B cell (primary cell): ENCODE data around the gene CCDC88C. TPM values are rescaled to one million over a fixed set of nuclear protein-coding genes. Genes with fewer than 3 reads are reported as not detected.
A peak's percentile ranks its signal among the peaks of the same experiment; 100 is the strongest.

ENCODE experiments used
- ATAC-seq: fragments of 200-7000 bp; cut with Tn5 transposase; one replicate; pipeline ENCODE4 v1.10.0; 2021; ENCODE audit warnings: low read depth, mild to moderate bottlenecking, moderate number of reproducible peaks, moderate library complexity
- CTCF ChIA-PET: fragments of 350-600 bp; sonication (Branson Sonifier 250); formaldehyde crosslinking; loops from one replicate; lab custom pipeline; 2021; ENCODE audit warnings: antibody characterized with exemption, inconsistent platforms; lab: Charles Lee
- POLR2A ChIA-PET: fragments of 350-600 bp; sonication (Branson Sonifier 250); formaldehyde crosslinking; loops from one replicate; lab custom pipeline; 2021; ENCODE audit warnings: antibody characterized with exemption; lab: Charles Lee
- DNase-seq: peaks from one replicate; pipeline ENCODE4 v3.0.0; 2013
- H2AFZ ChIP-seq: 2 replicates; pipeline ENCODE4 v1.6.1; 2012; ENCODE audit warnings: mild to moderate bottlenecking, low read depth, low read length; ENCODE audit not compliant: insufficient read depth, poor library complexity, severe bottlenecking
- H3K27ac ChIP-seq, 2 donors: 1 replicate in 1 of 2; 2 replicates in 1 of 2; pipeline ENCODE4 v1.5.1; 2012 to 2013; ENCODE audit warnings: low read length in 2 of 2, mild to moderate bottlenecking in 2 of 2, moderate library complexity in 1 of 2
- H3K27me3 ChIP-seq, 4 experiments: fragments of 200-600 bp in 1 of 4; sonication (generic) in 1 of 4; replicated peaks in 1 of 4; 1 replicate in 2 of 4; 2 replicates in 2 of 4; pipeline versions ENCODE4 v1.6.1 to v1.7.0; 2013 to 2016; ENCODE audit warnings: low read length in 3 of 4, mild to moderate bottlenecking in 2 of 4, mixed read lengths in 1 of 4, moderate library complexity in 1 of 4; ENCODE audit not compliant: insufficient read depth in 4 of 4, control insufficient read depth in 3 of 4; ENCODE audit errors: control extremely low read depth in 1 of 4
- H3K36me3 ChIP-seq, 2 experiments: replicated peaks in 1 of 2; 1 replicate in 1 of 2; 2 replicates in 1 of 2; pipeline versions ENCODE4 v1.6.1 to v1.7.1; 2013; ENCODE audit warnings: low read length in 1 of 2; ENCODE audit not compliant: insufficient read depth in 2 of 2, control insufficient read depth in 1 of 2; ENCODE audit errors: control extremely low read depth in 1 of 2, extremely low read depth in 1 of 2
- H3K4me1 ChIP-seq, 2 donors: fragments of 200-600 bp in 1 of 2; sonication (generic) in 1 of 2; 1 replicate in 1 of 2; 2 replicates in 1 of 2; pipeline versions ENCODE4 v1.5.1 to v1.6.1; 2013 to 2017; ENCODE audit warnings: low read length in 2 of 2; ENCODE audit not compliant: control insufficient read depth in 2 of 2, insufficient read depth in 2 of 2
- H3K4me2 ChIP-seq: replicated peaks from 2 replicates; pipeline ENCODE3; 2012; ENCODE audit warnings: mild to moderate bottlenecking, low read depth, low read length; ENCODE audit not compliant: poor library complexity, severe bottlenecking
- H3K4me3 ChIP-seq, 5 experiments: fragments of 200-600 bp in 1 of 5; sonication (generic) in 1 of 5; 1 replicate in 3 of 5; 2 replicates in 2 of 5; pipeline versions ENCODE4 v1.5.1 to v1.7.0; 2011 to 2016; ENCODE audit warnings: low read length in 4 of 5, mild to moderate bottlenecking in 4 of 5, low read depth in 2 of 5, control low read depth in 1 of 5, moderate library complexity in 1 of 5; ENCODE audit not compliant: insufficient read depth in 1 of 5; ENCODE audit errors: control extremely low read depth in 1 of 5, extremely low read depth in 1 of 5
- H3K79me2 ChIP-seq: fragments of 200-600 bp; sonication (generic); one replicate; pipeline ENCODE4 v1.6.0; 2016; ENCODE audit warnings: low read length; ENCODE audit not compliant: control insufficient read depth, insufficient read depth
- H3K9ac ChIP-seq: fragments of 200-600 bp; sonication (generic); 2 replicates; pipeline ENCODE4 v1.6.1; 2017; ENCODE audit warnings: mild to moderate bottlenecking, low read length, moderate library complexity
- H3K9me3 ChIP-seq, 3 donors: one replicate each; pipeline versions ENCODE4 v1.6.1 to v1.7.1; 2013; ENCODE audit warnings: low read length in 2 of 3; ENCODE audit not compliant: control insufficient read depth in 2 of 3, insufficient read depth in 1 of 3; ENCODE audit errors: control extremely low read depth in 1 of 3
- H4K20me1 ChIP-seq: 2 replicates; pipeline ENCODE4 v1.6.0; 2012; ENCODE audit warnings: mild to moderate bottlenecking, low read length; ENCODE audit not compliant: insufficient read depth, control insufficient read depth, poor library complexity, severe bottlenecking
- H3K27ac Mint-ChIP-seq: one replicate; pipeline ENCODE4 v1.8.0; 2021; ENCODE audit warnings: mixed read lengths
- H3K27me3 Mint-ChIP-seq: one replicate; pipeline ENCODE4 v1.8.0; 2021; ENCODE audit warnings: mixed read lengths
- H3K4me1 Mint-ChIP-seq: one replicate; pipeline ENCODE4 v1.8.0; 2021; ENCODE audit warnings: mixed read lengths
- H3K4me3 Mint-ChIP-seq: one replicate; pipeline ENCODE4 v1.8.0; 2021; ENCODE audit warnings: mixed read lengths
- H3K9me3 Mint-ChIP-seq: one replicate; pipeline ENCODE4 v1.8.0; 2022; ENCODE audit warnings: mixed read lengths; ENCODE audit not compliant: insufficient read depth
- EZH2 ChIP-seq: IDR thresholded peaks from 2 replicates; pipeline ENCODE4 v1.6.1; 2012; ENCODE audit warnings: borderline replicate concordance, low read depth, mild to moderate bottlenecking, moderate library complexity, low read length; ENCODE audit not compliant: insufficient read depth, poor library complexity, severe bottlenecking
- WGBS: methylation state at CpG from one replicate; pipeline ENCODE4 v1.1.5; 2013; ENCODE audit warnings: missing lambda C conversion rate; ENCODE audit not compliant: insufficient coverage; 5-methylcytosine and 5-hydroxymethylcytosine counted together
- intact Hi-C: fragments of 100-400 bp; cut with micrococcal nuclease; formaldehyde crosslinking; loops from one replicate; pipeline ENCODE4 v1.10.0; 2022
- polyA plus RNA-seq: library from polyadenylated mRNA; depleted of rRNA; stranded (reverse); fragments of >200 nt; gene quantifications from 2 replicates; pipeline ENCODE4 v1.2.3, GENCODE V29; 2012
- total RNA-seq, 2 donors: library from RNA; stranded (reverse); fragments of 120-200 nt in 1 of 2; gene quantifications; 1 replicate in 1 of 2; 2 replicates in 1 of 2; pipeline versions ENCODE4 v1.2.3 to v1.2.4, GENCODE V29; 2013 to 2022
- TF ChIP-seq, protein P1 (sequence below): fragments of 200-600 bp; IDR thresholded peaks from one replicate; pipeline ENCODE4 v1.8.0; 2022; ENCODE audit warnings: antibody characterized with exemption, mild to moderate bottlenecking

Gene CCDC88C
- total and polyA plus RNA-seq, 2 donors (not counting 1 experiment from before 2014, with no cell fraction given), result 98.7 to 181 TPM

DNA sequence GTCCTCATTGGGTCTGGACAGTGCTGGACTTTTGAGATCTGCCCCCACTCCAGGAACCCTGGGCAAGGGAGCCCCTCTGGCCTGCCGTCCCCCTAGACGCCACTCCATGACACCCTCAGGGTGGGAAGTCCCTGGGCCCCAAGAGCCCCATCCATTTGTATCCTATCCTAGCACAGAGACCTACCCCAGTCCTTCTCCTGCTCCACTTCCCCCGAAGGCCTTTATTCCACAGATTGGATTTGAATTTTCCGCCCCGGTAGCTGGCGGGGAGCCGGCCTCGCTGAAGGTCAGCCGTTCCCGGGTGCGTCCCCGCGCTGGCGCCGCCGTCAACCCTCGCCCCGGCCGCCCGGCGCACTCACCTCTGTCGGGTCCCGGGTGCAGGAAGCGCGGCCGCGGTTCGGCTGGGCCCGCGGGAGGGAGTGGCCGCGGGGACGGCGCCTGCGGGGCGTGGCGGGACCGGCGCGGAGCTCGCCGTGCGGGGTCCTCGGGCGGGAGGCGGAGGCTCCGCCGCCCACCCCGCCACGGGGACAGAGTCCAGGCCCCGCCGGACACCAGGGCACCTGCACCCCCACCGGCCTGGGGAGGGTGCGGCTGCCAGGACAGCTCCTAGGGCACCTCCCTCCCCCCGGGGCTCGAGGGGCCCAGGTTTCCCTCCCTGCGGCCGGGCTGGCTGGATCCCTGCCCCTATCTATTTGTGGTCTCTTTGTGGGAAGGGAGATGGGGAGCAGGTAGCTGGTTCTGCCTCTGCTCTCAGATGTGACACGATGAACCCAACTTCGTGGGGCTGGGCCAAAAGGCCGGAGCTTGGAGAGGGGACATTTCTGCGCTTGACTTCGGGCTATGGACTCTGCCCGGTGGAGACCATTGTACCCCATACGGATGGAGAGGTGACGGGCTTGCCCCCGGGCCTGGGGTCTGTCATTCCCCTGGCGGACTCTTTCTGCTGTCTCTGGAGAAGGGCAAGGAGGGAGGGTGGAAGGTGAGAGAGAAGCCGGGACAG is 153.2 kb downstream of the CCDC88C start:
- DNase-seq (peak; percentile 33), ATAC-seq (peak; percentile 60)
- Histone ChIP-seq H3K27me3 (peaks cover 0 to 11% (median 3%) of the 10 kb centered on the region in 4 experiments), H3K79me2 (no peaks in the 10 kb centered on the region), H3K36me3 (no peaks in the 10 kb centered on the region), H3K4me2 (peak overlapping the region; percentile 83), H2AFZ (no peak overlapping the region), H3K4me1 (peaks cover 10 to 11% of the 10 kb centered on the region in 2 donors), H3K9me3 (peaks cover 0 to 4% (median 0%) of the 10 kb centered on the region in 3 donors), H4K20me1 (no peaks in the 10 kb centered on the region), H3K9ac (peak overlapping the region; percentile 53), H3K27ac (no peak overlapping the region), H3K4me3 (peak overlapping the region in 3 of 5 experiments; percentile 29 to 51 (median 30))
- Mint-ChIP-seq H3K27ac (peak overlapping the region; percentile 15), H3K9me3 (peaks cover 2% of the 10 kb centered on the region), H3K4me3 (peak overlapping the region; percentile 81), H3K27me3 (peaks cover 15% of the 10 kb centered on the region), H3K4me1 (peaks cover 18% of the 10 kb centered on the region)
- ChIA-PET CTCF (interaction anchor here (1.3 to 2.0 kb wide), 5 partner anchors 15 to 87 kb away, joined by 3 to 6 read pairs (median 5); partner anchors contain the start of gene GPR68), POLR2A (no interaction called here)
- intact Hi-C loops, result loop anchor here (5.0 kb wide), 1 partner anchor 37 kb away; no protein-coding TSS in a partner anchor
- TF ChIP-seq, protein P1, sequence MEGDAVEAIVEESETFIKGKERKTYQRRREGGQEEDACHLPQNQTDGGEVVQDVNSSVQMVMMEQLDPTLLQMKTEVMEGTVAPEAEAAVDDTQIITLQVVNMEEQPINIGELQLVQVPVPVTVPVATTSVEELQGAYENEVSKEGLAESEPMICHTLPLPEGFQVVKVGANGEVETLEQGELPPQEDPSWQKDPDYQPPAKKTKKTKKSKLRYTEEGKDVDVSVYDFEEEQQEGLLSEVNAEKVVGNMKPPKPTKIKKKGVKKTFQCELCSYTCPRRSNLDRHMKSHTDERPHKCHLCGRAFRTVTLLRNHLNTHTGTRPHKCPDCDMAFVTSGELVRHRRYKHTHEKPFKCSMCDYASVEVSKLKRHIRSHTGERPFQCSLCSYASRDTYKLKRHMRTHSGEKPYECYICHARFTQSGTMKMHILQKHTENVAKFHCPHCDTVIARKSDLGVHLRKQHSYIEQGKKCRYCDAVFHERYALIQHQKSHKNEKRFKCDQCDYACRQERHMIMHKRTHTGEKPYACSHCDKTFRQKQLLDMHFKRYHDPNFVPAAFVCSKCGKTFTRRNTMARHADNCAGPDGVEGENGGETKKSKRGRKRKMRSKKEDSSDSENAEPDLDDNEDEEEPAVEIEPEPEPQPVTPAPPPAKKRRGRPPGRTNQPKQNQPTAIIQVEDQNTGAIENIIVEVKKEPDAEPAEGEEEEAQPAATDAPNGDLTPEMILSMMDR, result no peak
- TF ChIP-seq EZH2, result no peak
- 12% methylated on average over 68 of the region's 69 CpGs for WGBS
